ENCODE measurements around the gene KCNA1.

The KCNA1 gene

GRCh38 chr12:4909734-4910501 lies at the start of gene KCNA1:
TSS of gene KCNA1 (plus strand) at chr12:4909905. CDS start at chr12:4911379, 1,474 bp downstream.
- no peak within 1 kb of the TSS for H2AFZ ChIP-seq (ENCODE audit: low read length)
- H3K27me3 ChIP-seq (ENCODE audit: insufficient read depth, low read length), result no peaks in the 10 kb centered on the region
- no peak within 1 kb of the TSS for H3K4me3 ChIP-seq (ENCODE audit: low read depth, low read length, poor library complexity, severe bottlenecking)
- H4K20me1 ChIP-seq (ENCODE audit: insufficient read depth, low read length), result no peaks in the 10 kb centered on the region
- no peaks in the 10 kb centered on the region for H3K9me2 ChIP-seq (ENCODE audit: low read depth, low read length)
- no peak within 1 kb of the TSS for H3K9ac ChIP-seq (ENCODE audit: low read length)
- no peak within 1 kb of the TSS for H3K27ac ChIP-seq (ENCODE audit: low read depth, low read length, poor library complexity, severe bottlenecking)
- no peaks in the 10 kb centered on the region for H3K4me1 ChIP-seq (ENCODE audit: insufficient read depth, low read length, severe bottlenecking)
- no peaks in the 10 kb centered on the region for H3K9me3 ChIP-seq (ENCODE audit: low read length)
- no peaks in the 10 kb centered on the region for H3K36me3 ChIP-seq (ENCODE audit: insufficient read depth, low read length)
- H3F3A ChIP-seq (ENCODE audit: insufficient read depth, low read length), result no peaks in the 10 kb centered on the region
- no peak for TF ChIP-seq CTCF (IDR thresholded peaks at IDR 0.05; ENCODE audit: low read length)
- TF ChIP-seq EZH2 (IDR thresholded peaks at IDR 0.05; ENCODE audit: borderline replicate concordance, low read length), result no peak
- H3K4me2 ChIP-seq (ENCODE audit: low read length), result no peak within 1 kb of the TSS
- H3K79me2 ChIP-seq (ENCODE audit: insufficient read depth, low read length), result no peaks in the 10 kb centered on the region

- Histone ChIP-seq H3K4me3 (ENCODE audit: low read depth, low read length, poor library complexity, severe bottlenecking) (no peak overlapping the region), H3K79me2 (ENCODE audit: insufficient read depth, low read length) (no peaks in the 10 kb centered on the region), H3K27ac (ENCODE audit: low read depth, low read length, poor library complexity, severe bottlenecking) (no peak overlapping the region), H3K9me3 (ENCODE audit: low read length) (no peaks in the 10 kb centered on the region), H4K20me1 (ENCODE audit: insufficient read depth, low read length) (no peaks in the 10 kb centered on the region), H3F3A (ENCODE audit: insufficient read depth, low read length) (no peaks in the 10 kb centered on the region), H3K27me3 (ENCODE audit: insufficient read depth, low read length) (peaks cover 7% of the 10 kb centered on the region; the same call in 1 of the 2 replicates), H3K36me3 (ENCODE audit: insufficient read depth, low read length) (no peaks in the 10 kb centered on the region), H3K4me1 (ENCODE audit: insufficient read depth, low read length, severe bottlenecking) (peaks cover under 1% of the 10 kb centered on the region), H3K4me2 (ENCODE audit: low read length) (no peak overlapping the region), H3K9me2 (ENCODE audit: low read depth, low read length) (no peaks in the 10 kb centered on the region), H2AFZ (ENCODE audit: low read length) (no peak overlapping the region), H3K9ac (ENCODE audit: low read length) (no peak overlapping the region)
- no peak for TF ChIP-seq CTCF (IDR thresholded peaks at IDR 0.05; ENCODE audit: low read length)
- TF ChIP-seq EZH2 (IDR thresholded peaks at IDR 0.05; ENCODE audit: borderline replicate concordance, low read length), result no peak
Observed at GRCh38 chr12:4860741-4861140, 49.0 kb upstream of the KCNA1 start.

GRCh38 chr12:4862809-4863208 lies 46.9 kb upstream of the KCNA1 start:
- Histone ChIP-seq H2AFZ (ENCODE audit: low read length) (no peak overlapping the region), H3K79me2 (ENCODE audit: insufficient read depth, low read length) (no peaks in the 10 kb centered on the region), H3K9ac (ENCODE audit: low read length) (no peak overlapping the region), H3K9me3 (ENCODE audit: low read length) (no peaks in the 10 kb centered on the region), H3K9me2 (ENCODE audit: low read depth, low read length) (no peaks in the 10 kb centered on the region), H4K20me1 (ENCODE audit: insufficient read depth, low read length) (no peaks in the 10 kb centered on the region), H3K36me3 (ENCODE audit: insufficient read depth, low read length) (no peaks in the 10 kb centered on the region), H3F3A (ENCODE audit: insufficient read depth, low read length) (no peaks in the 10 kb centered on the region), H3K4me1 (ENCODE audit: insufficient read depth, low read length, severe bottlenecking) (no peaks in the 10 kb centered on the region), H3K4me2 (ENCODE audit: low read length) (no peak overlapping the region), H3K27me3 (ENCODE audit: insufficient read depth, low read length) (peaks cover 7% of the 10 kb centered on the region; the same call in 1 of the 2 replicates), H3K4me3 (ENCODE audit: low read depth, low read length, poor library complexity, severe bottlenecking) (no peak overlapping the region), H3K27ac (ENCODE audit: low read depth, low read length, poor library complexity, severe bottlenecking) (no peak overlapping the region)
- no peak for TF ChIP-seq EZH2 (IDR thresholded peaks at IDR 0.05; ENCODE audit: borderline replicate concordance, low read length)
- no peak for TF ChIP-seq CTCF (IDR thresholded peaks at IDR 0.05; ENCODE audit: low read length)

Measured in OCI-LY1 (cell line).